Measurements from ENCODE around the gene SGPP2.

SGPP2 gene

DNA sequence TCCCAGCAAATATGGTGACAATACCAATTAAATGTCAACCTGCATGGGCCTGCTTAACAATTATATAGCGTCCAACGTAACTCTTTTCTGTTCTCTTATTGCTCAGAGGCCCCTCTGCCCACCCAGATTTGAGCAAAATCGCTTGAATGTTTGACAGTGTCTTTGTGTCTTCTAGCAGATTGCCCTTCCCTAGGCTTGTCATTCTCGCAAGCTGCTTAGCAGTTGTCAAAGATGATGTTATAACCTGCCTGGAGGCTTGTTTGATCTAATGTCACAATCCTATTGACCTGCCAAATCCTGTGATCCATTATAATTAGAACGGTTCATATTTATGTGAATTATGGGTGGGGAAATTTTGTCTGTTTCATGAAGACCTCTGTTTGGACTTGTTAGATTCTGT lies 122.7 kb downstream of the SGPP2 start:
- H3K4me2 ChIP-seq (ENCODE audit: low read length), result no peak overlapping the region
- no peaks in the 10 kb centered on the region for H3K9me2 ChIP-seq (replicated peaks; ENCODE audit: control insufficient read depth, low read length)
- peaks cover 2% of the 10 kb centered on the region; the same call in 1 of the 2 replicates for H3K27me3 ChIP-seq (ENCODE audit: control insufficient read depth, low read length)
- no peaks in the 10 kb centered on the region for H3K9me3 ChIP-seq (ENCODE audit: control insufficient read depth, insufficient read depth, low read length)
- no peaks in the 10 kb centered on the region for H3K36me3 ChIP-seq (ENCODE audit: control insufficient read depth, low read length)
- no peaks in the 10 kb centered on the region for H3K4me1 ChIP-seq (ENCODE audit: control insufficient read depth, low read length)
- H3F3A ChIP-seq (ENCODE audit: control insufficient read depth, insufficient read depth), result no peaks in the 10 kb centered on the region
- H4K20me1 ChIP-seq (ENCODE audit: control insufficient read depth, insufficient read depth, low read depth, low read length), result no peaks in the 10 kb centered on the region
- H3K4me3 ChIP-seq (ENCODE audit: low read length), result no peak overlapping the region
- TF ChIP-seq, protein P1, sequence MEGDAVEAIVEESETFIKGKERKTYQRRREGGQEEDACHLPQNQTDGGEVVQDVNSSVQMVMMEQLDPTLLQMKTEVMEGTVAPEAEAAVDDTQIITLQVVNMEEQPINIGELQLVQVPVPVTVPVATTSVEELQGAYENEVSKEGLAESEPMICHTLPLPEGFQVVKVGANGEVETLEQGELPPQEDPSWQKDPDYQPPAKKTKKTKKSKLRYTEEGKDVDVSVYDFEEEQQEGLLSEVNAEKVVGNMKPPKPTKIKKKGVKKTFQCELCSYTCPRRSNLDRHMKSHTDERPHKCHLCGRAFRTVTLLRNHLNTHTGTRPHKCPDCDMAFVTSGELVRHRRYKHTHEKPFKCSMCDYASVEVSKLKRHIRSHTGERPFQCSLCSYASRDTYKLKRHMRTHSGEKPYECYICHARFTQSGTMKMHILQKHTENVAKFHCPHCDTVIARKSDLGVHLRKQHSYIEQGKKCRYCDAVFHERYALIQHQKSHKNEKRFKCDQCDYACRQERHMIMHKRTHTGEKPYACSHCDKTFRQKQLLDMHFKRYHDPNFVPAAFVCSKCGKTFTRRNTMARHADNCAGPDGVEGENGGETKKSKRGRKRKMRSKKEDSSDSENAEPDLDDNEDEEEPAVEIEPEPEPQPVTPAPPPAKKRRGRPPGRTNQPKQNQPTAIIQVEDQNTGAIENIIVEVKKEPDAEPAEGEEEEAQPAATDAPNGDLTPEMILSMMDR (IDR thresholded peaks at IDR 0.05; ENCODE audit: low read depth, low read length, poor library complexity, severe bottlenecking), result no peak
- no peaks in the 10 kb centered on the region for H3K79me2 ChIP-seq (ENCODE audit: control insufficient read depth, low read length)
- no peak overlapping the region for H3K27ac ChIP-seq (ENCODE audit: low read depth, low read length)

DNA sequence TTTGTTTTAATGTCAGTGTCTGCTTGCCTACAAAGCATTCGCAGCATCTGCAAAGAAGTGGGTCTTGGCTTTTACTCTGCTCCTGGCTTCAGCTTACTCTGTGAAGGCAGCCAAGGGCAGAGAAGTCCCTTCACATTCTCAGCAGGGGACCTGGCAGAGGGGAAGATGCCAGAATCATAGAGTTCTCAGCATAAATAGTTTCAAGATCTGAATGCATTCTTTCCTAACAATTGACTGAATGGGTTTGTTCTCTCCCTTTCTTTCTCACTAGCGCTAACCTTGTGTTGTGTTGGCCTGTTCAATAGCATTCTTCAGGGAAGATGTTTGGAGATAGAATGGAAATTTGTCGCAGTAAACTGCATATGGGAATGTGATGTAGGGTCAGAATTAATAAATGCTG lies 124.6 kb downstream of the SGPP2 start:
- Histone ChIP-seq H3F3A (ENCODE audit: control insufficient read depth, insufficient read depth) (no peaks in the 10 kb centered on the region), H3K27me3 (ENCODE audit: control insufficient read depth, low read length) (peaks cover 2% of the 10 kb centered on the region; the same call in 1 of the 2 replicates), H3K4me1 (ENCODE audit: control insufficient read depth, low read length) (no peaks in the 10 kb centered on the region), H3K27ac (ENCODE audit: low read depth, low read length) (no peak overlapping the region), H3K9me2 (replicated peaks; ENCODE audit: control insufficient read depth, low read length) (no peaks in the 10 kb centered on the region), H3K9me3 (ENCODE audit: control insufficient read depth, insufficient read depth, low read length) (no peaks in the 10 kb centered on the region), H3K36me3 (ENCODE audit: control insufficient read depth, low read length) (no peaks in the 10 kb centered on the region), H3K4me2 (ENCODE audit: low read length) (no peak overlapping the region), H3K79me2 (ENCODE audit: control insufficient read depth, low read length) (no peaks in the 10 kb centered on the region), H3K4me3 (ENCODE audit: low read length) (no peak overlapping the region), H4K20me1 (ENCODE audit: control insufficient read depth, insufficient read depth, low read depth, low read length) (no peaks in the 10 kb centered on the region)
- TF ChIP-seq, protein P1 (IDR thresholded peaks at IDR 0.05; ENCODE audit: low read depth, low read length, poor library complexity, severe bottlenecking), result no peak
- TF ChIP-seq EZH2phosphoT487 (IDR thresholded peaks at IDR 0.05; ENCODE audit: borderline replicate concordance, low read length), result no peak

- TF ChIP-seq, protein P1 (IDR thresholded peaks at IDR 0.05; ENCODE audit: low read depth, low read length, poor library complexity, severe bottlenecking), result no peak
- no peak for TF ChIP-seq EZH2phosphoT487 (IDR thresholded peaks at IDR 0.05; ENCODE audit: borderline replicate concordance, low read length)
- H3K4me2 ChIP-seq (ENCODE audit: low read length), result no peak overlapping the region
These were observed 130.2 kb downstream of the SGPP2 start for GRCh38 chr2:222554517-222554916.

GRCh38 chr2:222561151-222561550 lies 136.8 kb downstream of the SGPP2 start:
- no peaks in the 10 kb centered on the region for H3K4me1 ChIP-seq (ENCODE audit: control insufficient read depth, low read length)
- no peaks in the 10 kb centered on the region for H3K79me2 ChIP-seq (ENCODE audit: control insufficient read depth, low read length)
- H3K9me3 ChIP-seq (ENCODE audit: control insufficient read depth, insufficient read depth, low read length), result no peaks in the 10 kb centered on the region
- H3K9me2 ChIP-seq (replicated peaks; ENCODE audit: control insufficient read depth, low read length), result no peaks in the 10 kb centered on the region
- H3K4me3 ChIP-seq (ENCODE audit: low read length), result no peak overlapping the region
- no peaks in the 10 kb centered on the region for H4K20me1 ChIP-seq (ENCODE audit: control insufficient read depth, insufficient read depth, low read depth, low read length)
- no peaks in the 10 kb centered on the region for H3K27me3 ChIP-seq (ENCODE audit: control insufficient read depth, low read length)
- peaks cover 2% of the 10 kb centered on the region for H3K36me3 ChIP-seq (ENCODE audit: control insufficient read depth, low read length)
- H3F3A ChIP-seq (ENCODE audit: control insufficient read depth, insufficient read depth), result no peaks in the 10 kb centered on the region
- H3K27ac ChIP-seq (ENCODE audit: low read depth, low read length), result no peak overlapping the region
- H3K4me2 ChIP-seq (ENCODE audit: low read length), result no peak overlapping the region
- no peak for TF ChIP-seq EZH2phosphoT487 (IDR thresholded peaks at IDR 0.05; ENCODE audit: borderline replicate concordance, low read length)

More at GRCh38 chr2:222554517-222554916, 130.2 kb downstream of the SGPP2 start:
- no peaks in the 10 kb centered on the region for H3K36me3 ChIP-seq (ENCODE audit: control insufficient read depth, low read length)
- H3K27ac ChIP-seq (ENCODE audit: low read depth, low read length), result no peak overlapping the region
- no peaks in the 10 kb centered on the region for H3K79me2 ChIP-seq (ENCODE audit: control insufficient read depth, low read length)
- H3K4me1 ChIP-seq (ENCODE audit: control insufficient read depth, low read length), result no peaks in the 10 kb centered on the region
- no peaks in the 10 kb centered on the region for H3F3A ChIP-seq (ENCODE audit: control insufficient read depth, insufficient read depth)
- H4K20me1 ChIP-seq (ENCODE audit: control insufficient read depth, insufficient read depth, low read depth, low read length), result no peaks in the 10 kb centered on the region
- no peak overlapping the region for H3K4me3 ChIP-seq (ENCODE audit: low read length)
- no peaks in the 10 kb centered on the region for H3K9me2 ChIP-seq (replicated peaks; ENCODE audit: control insufficient read depth, low read length)
- no peaks in the 10 kb centered on the region for H3K9me3 ChIP-seq (ENCODE audit: control insufficient read depth, insufficient read depth, low read length)
- peaks cover 2% of the 10 kb centered on the region; the same call in 1 of the 2 replicates for H3K27me3 ChIP-seq (ENCODE audit: control insufficient read depth, low read length)

Data from DOHH2 (cell line).